GM19452 (cell line): ENCODE measurements around the gene DGKH.

Experiments
- ATAC-seq: cut with Tn5 transposase; IDR thresholded peaks from one replicate; pipeline ENCODE4 v1.9.1; 2021; ENCODE audit not compliant: unreplicated experiment

DGKH gene, protein sequence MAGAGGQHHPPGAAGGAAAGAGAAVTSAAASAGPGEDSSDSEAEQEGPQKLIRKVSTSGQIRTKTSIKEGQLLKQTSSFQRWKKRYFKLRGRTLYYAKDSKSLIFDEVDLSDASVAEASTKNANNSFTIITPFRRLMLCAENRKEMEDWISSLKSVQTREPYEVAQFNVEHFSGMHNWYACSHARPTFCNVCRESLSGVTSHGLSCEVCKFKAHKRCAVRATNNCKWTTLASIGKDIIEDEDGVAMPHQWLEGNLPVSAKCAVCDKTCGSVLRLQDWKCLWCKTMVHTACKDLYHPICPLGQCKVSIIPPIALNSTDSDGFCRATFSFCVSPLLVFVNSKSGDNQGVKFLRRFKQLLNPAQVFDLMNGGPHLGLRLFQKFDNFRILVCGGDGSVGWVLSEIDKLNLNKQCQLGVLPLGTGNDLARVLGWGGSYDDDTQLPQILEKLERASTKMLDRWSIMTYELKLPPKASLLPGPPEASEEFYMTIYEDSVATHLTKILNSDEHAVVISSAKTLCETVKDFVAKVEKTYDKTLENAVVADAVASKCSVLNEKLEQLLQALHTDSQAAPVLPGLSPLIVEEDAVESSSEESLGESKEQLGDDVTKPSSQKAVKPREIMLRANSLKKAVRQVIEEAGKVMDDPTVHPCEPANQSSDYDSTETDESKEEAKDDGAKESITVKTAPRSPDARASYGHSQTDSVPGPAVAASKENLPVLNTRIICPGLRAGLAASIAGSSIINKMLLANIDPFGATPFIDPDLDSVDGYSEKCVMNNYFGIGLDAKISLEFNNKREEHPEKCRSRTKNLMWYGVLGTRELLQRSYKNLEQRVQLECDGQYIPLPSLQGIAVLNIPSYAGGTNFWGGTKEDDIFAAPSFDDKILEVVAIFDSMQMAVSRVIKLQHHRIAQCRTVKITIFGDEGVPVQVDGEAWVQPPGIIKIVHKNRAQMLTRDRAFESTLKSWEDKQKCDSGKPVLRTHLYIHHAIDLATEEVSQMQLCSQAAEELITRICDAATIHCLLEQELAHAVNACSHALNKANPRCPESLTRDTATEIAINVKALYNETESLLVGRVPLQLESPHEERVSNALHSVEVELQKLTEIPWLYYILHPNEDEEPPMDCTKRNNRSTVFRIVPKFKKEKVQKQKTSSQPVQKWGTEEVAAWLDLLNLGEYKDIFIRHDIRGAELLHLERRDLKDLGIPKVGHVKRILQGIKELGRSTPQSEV

GRCh38 chr13:42048342-42048683 is at the start of gene DGKH:
TSS of gene DGKH (plus strand) at chr13:42048648. CDS start at chr13:42048774, 126 bp downstream.
- ATAC-seq, result peak; percentile 31

DNA sequence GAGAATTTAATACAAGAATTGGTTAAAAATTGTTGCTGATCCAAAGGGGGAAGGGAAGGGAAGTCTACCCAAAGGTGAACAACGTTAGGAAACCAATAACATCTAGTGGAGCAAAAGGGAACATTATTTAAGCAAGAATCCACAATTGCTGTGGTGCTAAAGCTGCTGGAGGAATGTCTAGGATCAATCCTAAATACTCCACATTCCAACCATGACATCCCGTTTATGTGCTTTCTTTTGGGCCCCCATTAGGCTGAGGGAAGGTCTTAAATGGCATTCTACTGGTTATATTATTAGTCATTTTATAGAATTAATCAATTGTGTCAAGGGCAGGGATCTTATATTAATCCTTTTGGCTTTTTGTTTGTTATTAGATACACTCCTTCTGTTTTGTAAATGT is 47.6 kb upstream of the DGKH start:
- no peak for ATAC-seq

GRCh38 chr13:42001580-42001979 is 46.9 kb upstream of the DGKH start:
- no peak for ATAC-seq

DNA sequence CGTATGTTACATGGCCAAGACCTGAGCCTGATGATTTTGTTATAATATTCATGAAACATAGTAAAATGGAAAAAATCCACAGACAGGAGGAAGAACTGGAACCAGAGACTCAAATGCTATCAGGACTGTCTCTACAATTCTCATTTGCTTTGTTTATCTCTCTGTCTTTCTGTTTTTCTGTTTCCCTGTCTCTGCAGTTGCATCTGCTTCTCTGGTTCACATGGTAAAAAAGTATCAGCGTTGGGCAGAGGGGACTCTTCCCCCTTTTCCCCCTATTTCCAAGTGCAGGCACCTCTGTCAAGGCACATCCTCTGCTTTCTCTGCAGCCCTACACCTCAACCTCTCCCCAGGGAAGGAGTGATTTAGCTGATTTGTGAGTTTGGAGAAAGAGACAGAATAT is 46.4 kb upstream of the DGKH start:
- no peak for ATAC-seq

DNA sequence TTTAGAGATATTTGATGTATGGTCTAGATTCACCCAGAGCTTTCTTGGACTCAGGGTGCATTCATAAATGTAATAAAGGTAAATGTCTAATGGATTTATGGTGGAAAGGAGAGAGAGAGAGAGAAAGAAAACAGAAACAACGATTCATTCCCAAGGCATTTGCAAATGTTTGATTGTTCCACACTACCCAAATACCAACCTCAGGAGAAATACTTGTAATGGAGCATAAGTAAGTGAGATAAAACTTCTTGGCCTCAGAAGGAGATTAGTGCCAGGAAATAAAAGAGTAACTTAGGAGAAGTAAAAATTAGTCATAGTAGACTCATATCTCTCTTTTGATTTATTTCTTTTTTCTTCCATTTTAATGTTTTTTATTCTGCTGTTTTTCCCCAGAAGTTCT is 40.6 kb upstream of the DGKH start:
- ATAC-seq, result no peak

DNA sequence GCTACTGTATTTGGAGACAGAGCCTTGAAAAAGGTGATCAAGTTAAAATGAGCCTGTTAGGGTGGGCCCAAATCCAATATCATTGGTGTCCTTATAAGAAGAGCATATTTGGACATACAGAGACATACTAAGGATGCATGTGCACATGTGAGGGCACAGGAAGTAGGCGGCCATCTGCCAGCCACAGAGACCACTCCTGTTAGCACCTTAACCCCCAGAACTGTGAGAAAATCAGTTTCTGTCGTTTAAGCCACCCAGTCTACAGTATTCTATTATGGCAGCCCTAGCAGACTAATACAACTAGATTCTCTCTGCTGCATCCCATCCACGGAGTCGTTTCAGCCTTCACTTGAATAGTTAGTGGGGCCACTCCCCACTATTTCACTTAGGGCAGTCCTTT is 39.4 kb upstream of the DGKH start:
- no peak for ATAC-seq

DNA sequence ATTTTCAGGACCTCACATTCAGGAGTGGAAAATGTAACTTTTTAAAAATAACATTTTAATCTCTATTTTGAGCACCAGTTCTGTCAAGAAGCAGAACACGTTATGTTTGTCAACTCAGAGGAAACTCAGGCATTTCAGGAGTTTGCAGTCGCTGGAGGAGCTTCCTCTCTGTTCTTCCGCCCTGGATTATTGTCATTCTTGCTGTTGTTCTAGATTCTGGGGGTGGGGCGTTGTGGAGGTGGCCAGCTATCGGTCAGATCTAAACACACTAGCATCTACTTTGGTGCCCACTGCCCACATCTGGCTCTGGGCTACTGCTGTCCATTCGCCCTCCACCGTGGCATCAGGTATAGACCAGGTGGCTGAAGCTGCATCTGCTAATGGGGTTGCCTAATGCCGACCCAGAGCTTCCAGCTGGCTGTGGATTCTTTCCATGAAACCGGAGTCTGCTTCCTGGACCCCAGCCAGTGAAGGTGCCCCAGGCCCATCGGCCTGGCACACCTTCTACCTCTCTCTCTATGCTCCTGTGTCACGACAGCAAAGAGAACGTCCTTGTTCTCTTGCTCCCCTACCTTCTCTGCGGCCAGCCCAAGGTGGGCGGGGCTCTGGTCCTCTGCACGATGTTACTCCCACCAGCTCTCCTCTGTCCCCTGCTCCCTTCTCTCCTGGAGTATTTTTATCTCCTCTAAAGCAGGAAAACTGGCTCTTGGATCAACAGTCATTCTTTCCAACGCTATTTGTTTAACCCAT is 36.7 kb upstream of the DGKH start:
- no peak for ATAC-seq

- ATAC-seq, result no peak
Observed at GRCh38 chr13:42014119-42014518, 34.3 kb upstream of the DGKH start.

DNA sequence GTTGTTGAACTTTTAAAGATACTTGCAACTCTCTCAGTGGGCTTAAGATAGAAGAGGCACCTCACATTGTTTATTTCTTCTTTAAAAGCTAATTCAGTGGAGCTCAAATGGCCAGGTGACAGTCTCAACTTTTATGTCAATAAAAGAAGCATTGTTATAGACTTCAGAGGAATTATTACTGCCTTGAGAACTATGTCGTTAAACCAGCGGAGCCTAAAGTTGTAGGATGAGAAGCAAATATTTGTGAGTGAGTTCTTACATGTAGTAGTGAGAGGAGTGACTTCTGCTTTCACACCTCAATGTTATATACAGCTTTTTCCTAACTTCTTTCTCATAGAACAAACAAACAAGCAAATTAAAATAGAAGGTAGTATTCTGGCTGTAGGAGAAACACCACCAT is 31.2 kb upstream of the DGKH start:
- ATAC-seq, result no peak

GRCh38 chr13:42021851-42022250 is 26.6 kb upstream of the DGKH start:
- no peak for ATAC-seq

- no peak for ATAC-seq
Observed at GRCh38 chr13:42022336-42022735, 26.1 kb upstream of the DGKH start.

- no peak for ATAC-seq
Observed at GRCh38 chr13:42022796-42023493, 25.5 kb upstream of the DGKH start.

- no peak for ATAC-seq
Observed at GRCh38 chr13:42027286-42027685, 21.2 kb upstream of the DGKH start.

DNA sequence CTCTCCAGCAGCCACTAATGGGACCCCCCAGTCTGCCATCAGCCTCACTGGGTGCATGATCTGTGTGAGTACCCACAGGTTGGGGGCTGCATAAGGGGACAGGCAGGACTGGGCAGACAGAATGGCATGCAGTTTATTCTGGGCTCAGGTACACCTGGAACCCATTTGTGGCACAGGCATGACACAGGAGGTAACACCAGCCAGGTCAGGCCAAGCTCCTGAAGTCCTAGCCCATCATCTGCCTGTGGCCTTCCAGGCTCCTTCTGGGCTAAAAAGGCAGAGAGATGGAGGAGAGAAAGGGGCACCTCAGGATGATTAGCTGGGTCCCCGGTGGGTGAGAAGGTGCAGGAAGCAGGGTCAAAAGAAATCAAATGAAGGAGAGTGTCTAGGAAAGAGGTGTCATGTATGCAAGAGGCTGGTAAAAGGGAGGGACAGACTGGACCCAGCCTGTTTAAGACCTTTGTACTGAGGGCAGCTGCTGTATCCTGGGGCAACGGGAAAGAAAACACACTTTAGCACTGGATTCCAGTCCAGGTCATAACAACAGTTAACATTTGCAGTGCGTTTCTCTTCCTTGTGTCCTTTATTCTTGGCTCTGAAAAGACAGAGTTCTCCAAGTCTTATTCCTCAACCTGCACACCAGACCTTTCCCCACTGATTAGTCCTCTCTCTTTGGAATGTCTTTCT is 20.2 kb upstream of the DGKH start:
- ATAC-seq, result no peak

DNA sequence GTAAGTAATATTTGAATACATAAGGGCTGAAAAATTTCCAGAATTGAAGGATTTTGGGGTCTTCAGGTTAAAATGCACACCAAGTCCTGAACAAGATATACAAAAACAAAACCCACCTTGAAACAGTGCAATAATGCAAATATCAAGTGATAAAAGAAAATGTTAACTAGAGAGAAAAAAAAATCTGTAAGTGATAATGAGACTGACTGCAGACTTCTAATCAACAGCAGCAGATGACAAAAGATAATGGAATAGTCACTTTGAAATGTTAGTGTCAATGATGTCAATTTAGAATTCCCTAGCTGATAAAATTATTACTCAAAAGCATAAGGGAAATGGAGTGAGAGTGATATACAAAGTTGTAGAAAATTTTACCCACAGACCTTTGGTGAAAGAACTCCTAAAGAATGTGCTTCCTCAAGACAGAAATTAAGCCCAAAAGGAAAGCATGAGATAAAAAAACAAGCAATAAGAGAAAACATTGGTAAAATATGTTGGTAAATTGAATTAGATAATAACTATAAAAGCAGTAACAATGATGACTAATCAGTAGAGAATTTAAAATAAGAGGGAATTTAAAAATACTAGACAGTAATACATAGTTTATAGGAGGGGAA is 12.4 kb upstream of the DGKH start:
- no peak for ATAC-seq

DNA sequence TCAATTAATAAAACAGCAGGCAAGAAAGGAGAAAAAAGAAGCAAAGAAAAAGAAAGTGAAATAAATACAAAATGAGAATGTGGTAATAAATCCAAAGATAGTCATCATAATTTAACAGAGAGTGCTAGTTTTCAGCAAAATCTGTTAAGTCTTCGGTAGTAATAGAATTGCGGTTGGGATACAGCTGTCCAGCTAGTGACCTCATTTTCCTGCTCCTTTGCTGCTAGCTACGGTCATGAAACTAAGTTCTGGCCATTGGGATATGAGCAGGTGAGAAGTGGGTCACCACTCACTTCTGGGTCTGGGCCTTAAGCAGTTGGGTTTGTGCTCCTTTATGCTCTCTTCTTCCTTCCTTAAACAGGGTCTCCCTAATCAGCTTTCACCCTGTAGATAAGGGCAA is 11.7 kb upstream of the DGKH start:
- ATAC-seq, result no peak

- no peak for ATAC-seq
Observed at GRCh38 chr13:42038661-42039456, 9.6 kb upstream of the DGKH start.

GRCh38 chr13:42039457-42039945 is 8.9 kb upstream of the DGKH start:
- peak; percentile 2 for ATAC-seq
